DND-41 (cell line): ENCODE measurements around the gene C17orf100.

ENCODE experiments used
- EZH2 ChIP-seq: IDR thresholded peaks from 3 replicates; pipeline ENCODE4 v1.6.1; 2012; ENCODE audit warnings: borderline replicate concordance, low read depth, mild to moderate bottlenecking, moderate library complexity, low read length, inconsistent platforms; ENCODE audit not compliant: severe bottlenecking
- TF ChIP-seq, protein P1 (sequence below): IDR thresholded peaks from 2 replicates; pipeline ENCODE4 v1.5.1; 2012; ENCODE audit warnings: borderline replicate concordance, low read length, moderate library complexity, mild to moderate bottlenecking; ENCODE audit not compliant: poor library complexity, severe bottlenecking; ENCODE audit errors: extremely low read depth

DNA sequence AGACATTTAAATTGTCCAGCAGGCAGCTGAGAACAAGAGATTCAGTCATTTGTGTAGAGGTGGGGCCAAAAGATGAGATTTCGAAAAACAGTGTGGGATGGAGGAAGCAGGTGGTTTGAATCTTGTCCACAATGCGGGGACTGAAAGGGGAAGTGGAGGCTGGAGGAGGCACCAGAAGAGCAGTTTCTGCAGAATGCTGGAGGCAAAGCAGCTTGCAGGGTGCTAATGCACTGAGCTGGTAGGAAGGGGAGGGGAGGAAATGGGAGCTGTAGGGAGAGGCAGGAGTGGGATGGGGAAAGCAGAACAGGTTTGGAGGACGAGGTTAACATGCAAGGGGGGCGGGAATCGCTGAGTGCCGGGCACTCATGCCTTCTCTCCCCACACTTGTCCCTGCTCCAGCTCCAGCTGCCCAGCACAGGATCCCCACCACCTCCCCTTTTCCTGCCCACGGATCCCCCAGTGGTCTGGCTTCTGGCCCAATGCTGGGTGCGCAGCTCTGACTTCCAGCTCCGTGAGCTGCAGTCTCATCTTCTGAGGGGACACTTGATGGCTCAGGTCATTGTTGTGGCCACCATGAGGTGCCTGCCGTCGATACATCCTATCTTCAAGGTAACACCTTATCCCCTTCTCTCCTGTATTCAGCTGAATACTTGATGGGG, 9.4 kb downstream of the C17orf100 start:
- TF ChIP-seq, protein P1, sequence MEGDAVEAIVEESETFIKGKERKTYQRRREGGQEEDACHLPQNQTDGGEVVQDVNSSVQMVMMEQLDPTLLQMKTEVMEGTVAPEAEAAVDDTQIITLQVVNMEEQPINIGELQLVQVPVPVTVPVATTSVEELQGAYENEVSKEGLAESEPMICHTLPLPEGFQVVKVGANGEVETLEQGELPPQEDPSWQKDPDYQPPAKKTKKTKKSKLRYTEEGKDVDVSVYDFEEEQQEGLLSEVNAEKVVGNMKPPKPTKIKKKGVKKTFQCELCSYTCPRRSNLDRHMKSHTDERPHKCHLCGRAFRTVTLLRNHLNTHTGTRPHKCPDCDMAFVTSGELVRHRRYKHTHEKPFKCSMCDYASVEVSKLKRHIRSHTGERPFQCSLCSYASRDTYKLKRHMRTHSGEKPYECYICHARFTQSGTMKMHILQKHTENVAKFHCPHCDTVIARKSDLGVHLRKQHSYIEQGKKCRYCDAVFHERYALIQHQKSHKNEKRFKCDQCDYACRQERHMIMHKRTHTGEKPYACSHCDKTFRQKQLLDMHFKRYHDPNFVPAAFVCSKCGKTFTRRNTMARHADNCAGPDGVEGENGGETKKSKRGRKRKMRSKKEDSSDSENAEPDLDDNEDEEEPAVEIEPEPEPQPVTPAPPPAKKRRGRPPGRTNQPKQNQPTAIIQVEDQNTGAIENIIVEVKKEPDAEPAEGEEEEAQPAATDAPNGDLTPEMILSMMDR: no peak
- no peak for TF ChIP-seq EZH2
